GM18511 (cell line): ENCODE results near the gene PPP2R2C.

Experiments
- ATAC-seq: cut with Tn5 transposase; IDR thresholded peaks from one replicate; pipeline ENCODE4 v1.9.1; 2021; ENCODE audit warnings: mild to moderate bottlenecking, moderate library complexity; ENCODE audit not compliant: unreplicated experiment

Gene PPP2R2C

GRCh38 chr4:6319530-6320150 lies 152.8 kb downstream of the PPP2R2C start:
- no peak for ATAC-seq

GRCh38 chr4:6318206-6318605 lies 154.2 kb downstream of the PPP2R2C start:
- no peak for ATAC-seq

GRCh38 chr4:6316461-6317003 lies 155.9 kb downstream of the PPP2R2C start:
- no peak for ATAC-seq

GRCh38 chr4:6313216-6313615 lies 159.2 kb downstream of the PPP2R2C start:
- no peak for ATAC-seq

- ATAC-seq = no peak
Measured at GRCh38 chr4:6309777-6310176, 162.6 kb downstream of the PPP2R2C start.

- ATAC-seq = no peak
Measured at GRCh38 chr4:6308899-6309643, 163.3 kb downstream of the PPP2R2C start.

GRCh38 chr4:6307891-6308290 lies 164.5 kb downstream of the PPP2R2C start:
- ATAC-seq = no peak

- ATAC-seq = no peak
Measured at GRCh38 chr4:6307230-6307629, 165.2 kb downstream of the PPP2R2C start.

- no peak for ATAC-seq
Measured at GRCh38 chr4:6306299-6306698, 166.1 kb downstream of the PPP2R2C start.

GRCh38 chr4:6303943-6304342 lies 168.5 kb downstream of the PPP2R2C start:
- ATAC-seq = no peak

GRCh38 chr4:6302869-6303268 lies 169.5 kb downstream of the PPP2R2C start:
- no peak for ATAC-seq

- no peak for ATAC-seq
Measured at GRCh38 chr4:6301732-6302442, 170.5 kb downstream of the PPP2R2C start.

- no peak for ATAC-seq
Measured at GRCh38 chr4:6301051-6301731, 171.2 kb downstream of the PPP2R2C start.

GRCh38 chr4:6300359-6300758 lies 172.1 kb downstream of the PPP2R2C start:
- no peak for ATAC-seq

- ATAC-seq = no peak
Measured at GRCh38 chr4:6299875-6300274, 172.5 kb downstream of the PPP2R2C start.

GRCh38 chr4:6298852-6299251 lies 173.6 kb downstream of the PPP2R2C start:
- no peak for ATAC-seq

GRCh38 chr4:6298035-6298434 lies 174.4 kb downstream of the PPP2R2C start:
- no peak for ATAC-seq

- ATAC-seq = no peak
Measured at GRCh38 chr4:6297266-6297815, 175.1 kb downstream of the PPP2R2C start.

GRCh38 chr4:6296026-6296425 lies 176.4 kb downstream of the PPP2R2C start:
- ATAC-seq = no peak

- ATAC-seq = no peak
Measured at GRCh38 chr4:6295495-6295894, 176.9 kb downstream of the PPP2R2C start.
